ENCODE results near the gene DCAF4L1.

Gene DCAF4L1

DNA sequence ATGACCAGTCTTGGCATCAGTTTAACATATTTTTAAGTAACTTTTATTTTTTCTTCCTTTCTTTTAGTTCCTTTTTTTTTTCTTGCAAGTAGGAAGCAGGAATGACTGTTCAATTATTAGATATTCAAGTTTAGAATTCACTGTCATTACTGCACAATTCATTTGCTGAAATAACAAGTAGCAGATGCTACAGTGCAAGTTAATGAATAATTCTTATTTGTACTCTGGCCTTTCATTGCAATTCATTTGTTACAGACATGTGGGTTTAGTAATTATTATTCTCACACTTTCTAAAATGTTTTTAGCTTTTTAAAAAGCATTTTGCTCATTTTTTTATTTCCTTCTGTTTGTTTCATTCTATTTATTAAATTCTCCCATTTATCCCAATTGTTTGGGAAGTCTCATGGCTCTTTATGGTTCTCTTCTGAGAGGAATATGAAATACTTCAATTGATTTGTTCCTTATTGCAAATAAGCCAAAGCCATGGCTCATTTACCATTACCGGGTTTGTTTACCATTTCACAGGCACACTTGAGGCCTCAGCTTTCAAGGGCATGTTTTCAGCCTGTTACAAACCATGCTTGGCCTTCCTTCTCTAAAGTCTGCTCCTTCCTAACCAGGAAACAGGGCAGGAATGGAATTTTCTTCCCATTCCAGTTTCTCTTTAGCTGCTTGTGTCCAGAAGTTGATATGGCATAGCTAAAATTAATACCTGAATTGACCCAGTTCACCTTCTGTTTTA lies 4.6 kb upstream of the DCAF4L1 start:
- Histone ChIP-seq H3K27me3 (ENCODE audit: insufficient read depth, low read depth) (no peaks in the 10 kb centered on the region), H3K4me1 (ENCODE audit: low read depth, poor library complexity, severe bottlenecking) (no peaks in the 10 kb centered on the region), H3K36me3 (ENCODE audit: insufficient read depth) (no peaks in the 10 kb centered on the region), H3K4me2 (no peak overlapping the region), H3K9ac (no peak overlapping the region), H3K79me2 (ENCODE audit: insufficient read depth, low read depth) (no peaks in the 10 kb centered on the region), H4K20me1 (ENCODE audit: insufficient read depth) (no peaks in the 10 kb centered on the region), H2AFZ (ENCODE audit: low read depth) (no peak overlapping the region), H3K27ac (no peak overlapping the region), H3K4me3 (IDR thresholded peaks at IDR 0.05; ENCODE audit: insufficient read depth, low read depth, low read length) (no peak overlapping the region)
- TF ChIP-seq, protein P1, sequence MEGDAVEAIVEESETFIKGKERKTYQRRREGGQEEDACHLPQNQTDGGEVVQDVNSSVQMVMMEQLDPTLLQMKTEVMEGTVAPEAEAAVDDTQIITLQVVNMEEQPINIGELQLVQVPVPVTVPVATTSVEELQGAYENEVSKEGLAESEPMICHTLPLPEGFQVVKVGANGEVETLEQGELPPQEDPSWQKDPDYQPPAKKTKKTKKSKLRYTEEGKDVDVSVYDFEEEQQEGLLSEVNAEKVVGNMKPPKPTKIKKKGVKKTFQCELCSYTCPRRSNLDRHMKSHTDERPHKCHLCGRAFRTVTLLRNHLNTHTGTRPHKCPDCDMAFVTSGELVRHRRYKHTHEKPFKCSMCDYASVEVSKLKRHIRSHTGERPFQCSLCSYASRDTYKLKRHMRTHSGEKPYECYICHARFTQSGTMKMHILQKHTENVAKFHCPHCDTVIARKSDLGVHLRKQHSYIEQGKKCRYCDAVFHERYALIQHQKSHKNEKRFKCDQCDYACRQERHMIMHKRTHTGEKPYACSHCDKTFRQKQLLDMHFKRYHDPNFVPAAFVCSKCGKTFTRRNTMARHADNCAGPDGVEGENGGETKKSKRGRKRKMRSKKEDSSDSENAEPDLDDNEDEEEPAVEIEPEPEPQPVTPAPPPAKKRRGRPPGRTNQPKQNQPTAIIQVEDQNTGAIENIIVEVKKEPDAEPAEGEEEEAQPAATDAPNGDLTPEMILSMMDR (conservative IDR thresholded peaks at IDR 0.05; ENCODE audit: low read depth, low read length), result no peak

GRCh38 chr4:41977709-41978108 lies 3.8 kb upstream of the DCAF4L1 start:
- H3K4me2 ChIP-seq, result no peak overlapping the region
- H2AFZ ChIP-seq (ENCODE audit: low read depth), result no peak overlapping the region
- no peak overlapping the region for H3K4me3 ChIP-seq (IDR thresholded peaks at IDR 0.05; ENCODE audit: insufficient read depth, low read depth, low read length)
- H4K20me1 ChIP-seq (ENCODE audit: insufficient read depth), result no peaks in the 10 kb centered on the region
- H3K79me2 ChIP-seq (ENCODE audit: insufficient read depth, low read depth), result no peaks in the 10 kb centered on the region
- H3K36me3 ChIP-seq (ENCODE audit: insufficient read depth), result no peaks in the 10 kb centered on the region
- no peaks in the 10 kb centered on the region for H3K4me1 ChIP-seq (ENCODE audit: low read depth, poor library complexity, severe bottlenecking)
- no peak overlapping the region for H3K9ac ChIP-seq
- H3K27ac ChIP-seq, result no peak overlapping the region
- TF ChIP-seq, protein P1 (conservative IDR thresholded peaks at IDR 0.05; ENCODE audit: low read depth, low read length), result no peak
- no peaks in the 10 kb centered on the region for H3K27me3 ChIP-seq (ENCODE audit: insufficient read depth, low read depth)

- H3K36me3 ChIP-seq (ENCODE audit: insufficient read depth), result no peaks in the 10 kb centered on the region
- no peak overlapping the region for H2AFZ ChIP-seq (ENCODE audit: low read depth)
- no peaks in the 10 kb centered on the region for H3K79me2 ChIP-seq (ENCODE audit: insufficient read depth, low read depth)
- H3K27ac ChIP-seq, result no peak overlapping the region
- TF ChIP-seq, protein P1 (conservative IDR thresholded peaks at IDR 0.05; ENCODE audit: low read depth, low read length), result no peak
- no peaks in the 10 kb centered on the region for H4K20me1 ChIP-seq (ENCODE audit: insufficient read depth)
- no peak overlapping the region for H3K4me2 ChIP-seq
- no peaks in the 10 kb centered on the region for H3K4me1 ChIP-seq (ENCODE audit: low read depth, poor library complexity, severe bottlenecking)
- no peak overlapping the region for H3K4me3 ChIP-seq (IDR thresholded peaks at IDR 0.05; ENCODE audit: insufficient read depth, low read depth, low read length)
- H3K9ac ChIP-seq, result no peak overlapping the region
- H3K27me3 ChIP-seq (ENCODE audit: insufficient read depth, low read depth), result no peaks in the 10 kb centered on the region
Measured at GRCh38 chr4:41982716-41983115, 1.2 kb downstream of the DCAF4L1 start.

DNA sequence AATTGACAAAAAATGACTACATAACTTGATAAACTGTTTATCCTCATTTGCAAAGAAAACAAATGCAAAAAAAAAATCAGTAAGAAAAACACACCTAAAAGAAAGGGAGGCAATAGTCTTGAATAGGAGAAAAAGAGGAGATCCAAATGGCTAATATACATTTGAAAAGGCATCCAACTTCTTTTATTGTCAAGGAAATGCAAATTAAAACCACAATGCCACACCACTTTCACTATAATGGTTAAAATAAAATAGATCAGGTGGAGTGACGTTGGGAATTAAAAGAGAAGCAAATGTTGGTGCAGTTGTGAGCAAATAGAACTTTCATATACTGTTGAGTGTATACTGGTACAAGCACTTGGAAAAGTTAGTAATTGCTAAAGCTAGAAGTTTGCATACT lies 3.6 kb downstream of the DCAF4L1 start:
- no peak overlapping the region for H3K27ac ChIP-seq
- no peak overlapping the region for H3K4me3 ChIP-seq (IDR thresholded peaks at IDR 0.05; ENCODE audit: insufficient read depth, low read depth, low read length)
- no peaks in the 10 kb centered on the region for H3K4me1 ChIP-seq (ENCODE audit: low read depth, poor library complexity, severe bottlenecking)
- H3K4me2 ChIP-seq, result no peak overlapping the region
- no peaks in the 10 kb centered on the region for H3K79me2 ChIP-seq (ENCODE audit: insufficient read depth, low read depth)
- no peaks in the 10 kb centered on the region for H4K20me1 ChIP-seq (ENCODE audit: insufficient read depth)
- H3K27me3 ChIP-seq (ENCODE audit: insufficient read depth, low read depth), result no peaks in the 10 kb centered on the region
- no peak overlapping the region for H2AFZ ChIP-seq (ENCODE audit: low read depth)
- no peaks in the 10 kb centered on the region for H3K36me3 ChIP-seq (ENCODE audit: insufficient read depth)
- no peak overlapping the region for H3K9ac ChIP-seq
- TF ChIP-seq, protein P1 (conservative IDR thresholded peaks at IDR 0.05; ENCODE audit: low read depth, low read length), result no peak

Data from KMS-11 (cell line).